Thyroid gland (tissue), 4 donors: ENCODE data around the gene REPS2. TPM values are rescaled to one million over a fixed set of nuclear protein-coding genes. Genes with fewer than 3 reads are reported as not detected.
"Not testable (repeated sequence)": the region's sequence is repeated elsewhere in the genome, so short reads cannot be mapped to it uniquely, and the experiment has no call there.

ENCODE experiments used
- DNase-seq, 2 donors: peaks; one replicate each; pipeline ENCODE4 v3.0.0-alpha.2; 2019
- H3K27ac ChIP-seq, 3 donors: fragments of 200-600 bp; sonication (generic); 1 replicate in 2 of 3; 2 replicates in 1 of 3; pipeline ENCODE4 v1.5.1; 2016 to 2019; ENCODE audit warnings: mild to moderate bottlenecking in 1 of 3, moderate library complexity in 1 of 3
- H3K27me3 ChIP-seq: fragments of 200-600 bp; sonication (generic); one replicate; pipeline ENCODE4 v1.5.1; 2019
- H3K36me3 ChIP-seq, 2 donors: fragments of 200-600 bp; sonication (generic); one replicate each; pipeline ENCODE4 v1.5.1; 2016 to 2019
- H3K4me1 ChIP-seq, 2 donors: fragments of 200-600 bp; sonication (generic); one replicate each; pipeline ENCODE4 v1.5.1; 2017 to 2019
- H3K4me3 ChIP-seq, 3 donors: fragments of 200-600 bp; sonication (generic); replicated peaks in 1 of 3; 1 replicate in 2 of 3; 2 replicates in 1 of 3; pipeline ENCODE4 v1.5.1; 2016; ENCODE audit warnings: mild to moderate bottlenecking in 1 of 3
- H3K9me3 ChIP-seq: fragments of 200-600 bp; sonication (generic); one replicate; pipeline ENCODE4 v1.5.1; 2017
- CTCF ChIP-seq, 6 experiments: fragments of 200-600 bp in 3 of 6; fragments of 450-650 bp in 3 of 6; sonication (generic) in 3 of 6; IDR thresholded peaks; one replicate each; pipeline ENCODE4 v1.5.1; 2016 to 2019; ENCODE audit warnings: antibody characterized with exemption in 6 of 6, mild to moderate bottlenecking in 2 of 6, inconsistent platforms in 1 of 6, moderate library complexity in 1 of 6
- POLR2A ChIP-seq, 2 donors: fragments of 450-650 bp; IDR thresholded peaks; one replicate each; pipeline ENCODE4 v1.6.1; 2017; ENCODE audit warnings: antibody characterized with exemption in 2 of 2, mild to moderate bottlenecking in 2 of 2, moderate library complexity in 1 of 2
- WGBS, 2 donors: methylation state at CpG; one replicate each; pipeline ENCODE4 v1.1.5; 2017; 5-methylcytosine and 5-hydroxymethylcytosine counted together
- intact Hi-C: fragments of 100-400 bp; cut with DNase I; formaldehyde crosslinking; loops from one replicate; pipeline ENCODE4 v1.15.1; 2023
- total RNA-seq, 4 donors: library from RNA; depleted of rRNA; stranded (reverse); fragments of >200 nt; gene quantifications; one replicate each; pipeline ENCODE4 v1.2.3, GENCODE V29; 2016

Gene REPS2
- total RNA-seq, 4 donors from 2014 or later = 6.7 to 14.5 (median 8.8) TPM

- WGBS, 2 donors = 0% methylated on average over 2 to 3 of the region's 43 CpGs
- Histone ChIP-seq H3K9me3 (no peaks in the 10 kb centered on the region), H3K27ac (no peak overlapping the region), H3K4me3 (peak overlapping the region in 1 of 3 donors; percentile 45), H3K27me3 (no peaks in the 10 kb centered on the region), H3K36me3 (no peaks in the 10 kb centered on the region), H3K4me1 (no peaks in the 10 kb centered on the region)
- intact Hi-C loops = no loop called here
- DNase-seq = peak; percentile 5 to 16
- TF ChIP-seq CTCF (IDR thresholded peaks at IDR 0.05) (no peak), POLR2A (IDR thresholded peaks at IDR 0.05) (no peak)
Measured at GRCh38 chrX:16946971-16947562, 609 bp downstream of the REPS2 start.

GRCh38 chrX:16950423-16950822, 4.0 kb downstream of the REPS2 start:
- DNase-seq = no peak
- Histone ChIP-seq H3K27me3 (no peaks in the 10 kb centered on the region), H3K4me1 (no peaks in the 10 kb centered on the region), H3K27ac (no peak overlapping the region), H3K9me3 (no peaks in the 10 kb centered on the region), H3K4me3 (no peak overlapping the region), H3K36me3 (no peaks in the 10 kb centered on the region)
- 95 to 97% methylated on average over 4 of the region's 4 CpGs for WGBS, 2 donors
- TF ChIP-seq POLR2A (IDR thresholded peaks at IDR 0.05) = no peak
- no peak for TF ChIP-seq CTCF (IDR thresholded peaks at IDR 0.05)
- intact Hi-C loops = no loop called here

GRCh38 chrX:16953606-16954211, 7.3 kb downstream of the REPS2 start:
- H3K4me3 ChIP-seq = no peak overlapping the region
- no peak overlapping the region for H3K27ac ChIP-seq
- H3K9me3 ChIP-seq = no peaks in the 10 kb centered on the region
- no peaks in the 10 kb centered on the region for H3K36me3 ChIP-seq
- no peak for DNase-seq
- intact Hi-C loops = no loop called here
- whole genome bisulfite sequencing, 2 donors = 78 to 82% methylated on average over 7 of the region's 7 CpGs
- no peaks in the 10 kb centered on the region for H3K4me1 ChIP-seq
- H3K27me3 ChIP-seq = no peaks in the 10 kb centered on the region
- TF ChIP-seq POLR2A (IDR thresholded peaks at IDR 0.05) (no peak), CTCF (IDR thresholded peaks at IDR 0.05) (no peak)

- Histone ChIP-seq H3K36me3 (no peaks in the 10 kb centered on the region), H3K4me3 (no peak overlapping the region), H3K4me1 (no peaks in the 10 kb centered on the region), H3K27ac (no peak overlapping the region), H3K27me3 (no peaks in the 10 kb centered on the region), H3K9me3 (no peaks in the 10 kb centered on the region)
- WGBS, 2 donors = 88 to 96% methylated on average over 3 of the region's 3 CpGs
- DNase-seq = no peak
- TF ChIP-seq CTCF (IDR thresholded peaks at IDR 0.05) (no peak), POLR2A (IDR thresholded peaks at IDR 0.05) (no peak)
- intact Hi-C loops = no loop called here
Measured at GRCh38 chrX:16957751-16958150, 11.3 kb downstream of the REPS2 start.

- no peak for DNase-seq
- Histone ChIP-seq H3K36me3 (no peaks in the 10 kb centered on the region), H3K4me3 (no peak overlapping the region), H3K9me3 (no peaks in the 10 kb centered on the region), H3K27ac (no peak overlapping the region), H3K4me1 (no peaks in the 10 kb centered on the region), H3K27me3 (no peaks in the 10 kb centered on the region)
- no peak for TF ChIP-seq CTCF (IDR thresholded peaks at IDR 0.05)
- WGBS, 2 donors = 50 to 58% methylated on average over 2 of the region's 2 CpGs
- intact Hi-C loops = no loop called here
Measured at GRCh38 chrX:16958356-16958755, 11.9 kb downstream of the REPS2 start.

- H3K27me3 ChIP-seq, H3K4me1 ChIP-seq, DNase-seq, H3K9me3 ChIP-seq, H3K36me3 ChIP-seq, H3K4me3 ChIP-seq, intact Hi-C loops, H3K27ac ChIP-seq: not testable (repeated sequence)
- 96 to 98% methylated on average over 4 of the region's 4 CpGs for WGBS, 2 donors
Measured at GRCh38 chrX:16962661-16963060, 16.2 kb downstream of the REPS2 start.
